LoVo (cell line): ENCODE results near the gene LGALS4.
"Not testable (repeated sequence)": the region's sequence is repeated elsewhere in the genome, so short reads cannot be mapped to it uniquely, and the experiment has no call there.

Experiments used
- DNase-seq: peaks from one replicate; pipeline ENCODE4 v3.0.0-alpha.2; 2016; ENCODE audit warnings: low spot score

LGALS4 gene

GRCh38 chr19:38812841-38813320 is at the start of gene LGALS4:
Gene LGALS4 (minus strand): TSS chr19:38812945. CDS start chr19:38812886, 59 bp downstream.
- peak; percentile 85 for DNase-seq

- no peak for DNase-seq
Observed at GRCh38 chr19:38861368-38861767, 48.6 kb upstream of the LGALS4 start.

- not testable (repeated sequence) for DNase-seq
Observed at GRCh38 chr19:38859631-38860204, 47.0 kb upstream of the LGALS4 start.

- no peak for DNase-seq
Observed at GRCh38 chr19:38856813-38857212, 44.1 kb upstream of the LGALS4 start.

- DNase-seq = not testable (repeated sequence)
Observed at GRCh38 chr19:38855751-38856150, 43.0 kb upstream of the LGALS4 start.

- DNase-seq = not testable (repeated sequence)
Observed at GRCh38 chr19:38854961-38855360, 42.2 kb upstream of the LGALS4 start.

GRCh38 chr19:38853214-38853613 is 40.5 kb upstream of the LGALS4 start:
- DNase-seq = no peak

GRCh38 chr19:38852231-38853044 is 39.7 kb upstream of the LGALS4 start:
- peak; percentile 71 for DNase-seq

- DNase-seq = peak; percentile 95
Observed at GRCh38 chr19:38851622-38852230, 39.0 kb upstream of the LGALS4 start.

GRCh38 chr19:38850976-38851621 is 38.4 kb upstream of the LGALS4 start:
- no peak for DNase-seq

GRCh38 chr19:38850436-38850975 is 37.8 kb upstream of the LGALS4 start:
- peak; percentile 100 for DNase-seq

- no peak for DNase-seq
Observed at GRCh38 chr19:38849860-38850435, 37.2 kb upstream of the LGALS4 start, which contains the start of gene HNRNPL. Gene HNRNPL (minus strand): TSS chr19:38849986. CDS start chr19:38849966, 20 bp downstream.

- peak; percentile 96 for DNase-seq
Observed at GRCh38 chr19:38849147-38849859, 36.6 kb upstream of the LGALS4 start.

GRCh38 chr19:38848299-38849146 is 35.8 kb upstream of the LGALS4 start:
- DNase-seq = no peak

- no peak for DNase-seq
Observed at GRCh38 chr19:38846097-38846496, 33.4 kb upstream of the LGALS4 start.

GRCh38 chr19:38845374-38846024 is 32.8 kb upstream of the LGALS4 start:
- DNase-seq = no peak

- DNase-seq = no peak
Observed at GRCh38 chr19:38844093-38844686, 31.4 kb upstream of the LGALS4 start.

GRCh38 chr19:38843175-38843758 is 30.5 kb upstream of the LGALS4 start:
- DNase-seq = no peak
